GM12878 (cell line): ENCODE measurements around the gene KRT72. TPM values are rescaled to one million over a fixed set of nuclear protein-coding genes. Genes with fewer than 3 reads are reported as not detected.
A peak's percentile ranks its signal among the peaks of the same experiment; 100 is the strongest.

ENCODE experiments used
- ATAC-seq: fragments of 200-7000 bp; cut with Tn5 transposase; 3 replicates; pipeline ENCODE4 v1.9.1; 2020; ENCODE audit warnings: mild to moderate bottlenecking, moderate library complexity
- BruUV-seq: library from RNA; stranded (reverse); fragments of 400-500 nt; replicated peaks from 2 replicates; lab custom pipeline; 2021; lab: Mats Ljungman, UMichigan
- CTCF ChIA-PET: fragments of 300-600 bp; sonication (Branson Sonifier 250); formaldehyde crosslinking; extraction: SDS; loops from one replicate; lab custom pipeline; 2021; ENCODE audit warnings: inconsistent platforms; lab: Yijun Ruan, JAX
- POLR2A ChIA-PET: fragments of 350-600 bp; formaldehyde crosslinking; extraction: SDS; loops from one replicate; lab custom pipeline; 2021; ENCODE audit warnings: inconsistent platforms; lab: Charles Lee
- RAD21 ChIA-PET: fragments of 300-600 bp; sonication (Branson Sonifier 250); formaldehyde crosslinking; loops from one replicate; lab custom pipeline; 2023; ENCODE audit warnings: antibody characterized with exemption; ENCODE audit not compliant: unreplicated experiment; lab: Charles Lee
- SMC1A ChIA-PET: fragments of 300-600 bp; sonication (Branson Sonifier 250); formaldehyde crosslinking; loops from one replicate; lab custom pipeline; 2023; ENCODE audit not compliant: unreplicated experiment, uncharacterized antibody; lab: Charles Lee
- DNase-seq: peaks from one replicate; pipeline ENCODE4 v3.0.0-alpha.2; 2011; ENCODE audit warnings: low read depth, low spot score
- FAIRE-seq: peaks from 3 replicates; lab custom pipeline; 2011; peaks lifted over from hg19 to GRCh38; lab: Jason Lieb, UNC
- H2AFZ ChIP-seq: 2 replicates; pipeline ENCODE4 v1.6.0; 2011; ENCODE audit warnings: low read depth, low read length, control low read depth; ENCODE audit not compliant: control insufficient read depth
- H3K27ac ChIP-seq: 2 replicates; pipeline ENCODE4 v1.5.1; 2011; ENCODE audit warnings: control low read depth; ENCODE audit not compliant: control insufficient read depth, insufficient read depth
- H3K27me3 ChIP-seq, 2 experiments: replicated peaks in 1 of 2; 2 replicates each; pipeline versions ENCODE4 v1.6.0 to v1.6.1; 2011; ENCODE audit warnings: low read length in 1 of 2; ENCODE audit not compliant: control insufficient read depth in 2 of 2, insufficient read depth in 2 of 2
- H3K36me3 ChIP-seq, 2 experiments: 2 replicates each; pipeline ENCODE4 v1.5.1; 2011; ENCODE audit warnings: low read length in 1 of 2; ENCODE audit not compliant: control insufficient read depth in 2 of 2, insufficient read depth in 2 of 2
- H3K4me1 ChIP-seq: 2 replicates; pipeline ENCODE4 v1.6.1; 2011; ENCODE audit warnings: mild to moderate bottlenecking, low read length, moderate library complexity, mixed read lengths; ENCODE audit not compliant: control insufficient read depth, insufficient read depth
- H3K4me2 ChIP-seq: 2 replicates; pipeline ENCODE4 v1.6.0; 2011; ENCODE audit warnings: control low read depth; ENCODE audit not compliant: control insufficient read depth, insufficient read depth
- H3K4me3 ChIP-seq: fragments of 200-600 bp; sonication (generic); 2 replicates; pipeline ENCODE4 v1.5.1; 2016
- H3K79me2 ChIP-seq: 2 replicates; pipeline ENCODE4 v1.6.0; 2011; ENCODE audit warnings: low read length; ENCODE audit not compliant: control insufficient read depth, insufficient read depth
- H3K9ac ChIP-seq: 2 replicates; pipeline ENCODE4 v1.8.0; 2011; ENCODE audit warnings: low read length, control low read depth, mixed read lengths; ENCODE audit not compliant: control insufficient read depth, insufficient read depth
- H3K9me3 ChIP-seq: replicated peaks from 3 replicates; pipeline ENCODE4 v1.5.1; 2011; ENCODE audit warnings: mild to moderate bottlenecking, low read length; ENCODE audit not compliant: control insufficient read depth, insufficient read depth
- H4K20me1 ChIP-seq: 2 replicates; pipeline ENCODE4 v1.6.0; 2011; ENCODE audit not compliant: control insufficient read depth, insufficient read depth
- ESRRA ChIP-seq: IDR thresholded peaks from 2 replicates; pipeline ENCODE4 v1.6.1; 2012; ENCODE audit warnings: mild to moderate bottlenecking, low read length, improper control_type of control experiment
- IKZF2 ChIP-seq, 2 experiments: fragments of 450-650 bp; IDR thresholded peaks; 2 replicates each; pipeline ENCODE4 v1.6.1; 2017; ENCODE audit warnings: mild to moderate bottlenecking in 2 of 2, moderate library complexity in 2 of 2
- JUNB ChIP-seq: IDR thresholded peaks from 2 replicates; pipeline ENCODE4 v1.6.1; 2016; ENCODE audit warnings: antibody characterized with exemption, mild to moderate bottlenecking
- MEF2A ChIP-seq: IDR thresholded peaks from 2 replicates; pipeline ENCODE4 v1.6.1; 2011; ENCODE audit warnings: low read depth, mild to moderate bottlenecking, low read length, moderate library complexity; ENCODE audit not compliant: insufficient read depth
- MYC ChIP-seq: IDR thresholded peaks from 2 replicates; pipeline ENCODE4 v1.6.1; 2011; ENCODE audit warnings: mild to moderate bottlenecking, low read length, moderate library complexity, inconsistent platforms; ENCODE audit not compliant: insufficient read depth, insufficient replicate concordance, insufficient read length, severe bottlenecking
- SMC3 ChIP-seq: IDR thresholded peaks from 2 replicates; pipeline ENCODE4 v1.6.1; 2011; ENCODE audit warnings: low read length, improper control_type of control experiment, borderline replicate concordance
- SP1 ChIP-seq: IDR thresholded peaks from one replicate; pipeline ENCODE4 v1.6.1; 2011; ENCODE audit warnings: low read depth, low read length
- TARDBP ChIP-seq: IDR thresholded peaks from 2 replicates; pipeline ENCODE4 v1.6.1; 2016; ENCODE audit warnings: borderline replicate concordance
- YY1 ChIP-seq: IDR thresholded peaks from 2 replicates; pipeline ENCODE4 v1.6.1; 2011; ENCODE audit warnings: low read depth, mild to moderate bottlenecking, low read length
- WGBS: methylation state at CpG from one replicate; pipeline ENCODE4 v1.1.6; 2016; ENCODE audit warnings: low lambda C conversion rate; ENCODE audit not compliant: insufficient replicate concordance, insufficient coverage; ENCODE audit errors: missing lambda C conversion rate; 5-methylcytosine and 5-hydroxymethylcytosine counted together
- in situ Hi-C: fragments of 300-500 bp; cut with MboI; formaldehyde crosslinking; loops from 9 replicates; pipeline ENCODE4 v1.14.3; 2018; ENCODE audit warnings: mixed read lengths
- intact Hi-C: fragments of 100-400 bp; cut with micrococcal nuclease; formaldehyde crosslinking; loops from one replicate; pipeline ENCODE4 v1.14.2; 2022; ENCODE audit not compliant: unreplicated experiment
- polyA plus RNA-seq, 11 experiments: library from polyadenylated mRNA; depleted of rRNA in 4 of 11; unstranded in 6 of 11; stranded (reverse) in 5 of 11; fragments of >200 nt; fragmentation: Nextera tagmentation in 4 of 11; fragmentation: Illumina TruSeq in 1 of 11; extraction: Ambion mirVana in 4 of 11; extraction: Trizol in 1 of 11; gene quantifications; 1 replicate in 1 of 11; 2 replicates in 10 of 11; pipeline versions ENCODE4 v1.2.1 to v1.2.3, GENCODE V29; 2011 to 2016; ENCODE audit warnings: inconsistent platforms in 2 of 11, missing spikeins in 2 of 11, low read depth in 1 of 11
- total RNA-seq, 4 experiments: library from RNA; depleted of rRNA in 3 of 4; stranded (reverse); fragments of >200 nt in 3 of 4; fragmentation: Illumina TruSeq in 1 of 4; extraction: Trizol in 1 of 4; gene quantifications; 2 replicates each; pipeline versions ENCODE4 v1.2.1 to v1.2.3, GENCODE V29; 2013 to 2021
- TF ChIP-seq, protein P1 (sequence below): IDR thresholded peaks from 2 replicates; pipeline ENCODE4 v1.6.1; 2012; ENCODE audit warnings: low read depth, low read length, improper control_type of control experiment
- TF ChIP-seq, protein P2 (sequence below): fragments of 450-650 bp; formaldehyde crosslinking; IDR thresholded peaks from 2 replicates; pipeline ENCODE4 v1.4.0; 2020; ENCODE audit warnings: mild to moderate bottlenecking, moderate library complexity

The KRT72 gene
- total and polyA plus RNA-seq, 10 of the 15 experiments (the other 5 are each of a cell fraction or from before 2014, with no cell fraction given): not detected

DNA sequence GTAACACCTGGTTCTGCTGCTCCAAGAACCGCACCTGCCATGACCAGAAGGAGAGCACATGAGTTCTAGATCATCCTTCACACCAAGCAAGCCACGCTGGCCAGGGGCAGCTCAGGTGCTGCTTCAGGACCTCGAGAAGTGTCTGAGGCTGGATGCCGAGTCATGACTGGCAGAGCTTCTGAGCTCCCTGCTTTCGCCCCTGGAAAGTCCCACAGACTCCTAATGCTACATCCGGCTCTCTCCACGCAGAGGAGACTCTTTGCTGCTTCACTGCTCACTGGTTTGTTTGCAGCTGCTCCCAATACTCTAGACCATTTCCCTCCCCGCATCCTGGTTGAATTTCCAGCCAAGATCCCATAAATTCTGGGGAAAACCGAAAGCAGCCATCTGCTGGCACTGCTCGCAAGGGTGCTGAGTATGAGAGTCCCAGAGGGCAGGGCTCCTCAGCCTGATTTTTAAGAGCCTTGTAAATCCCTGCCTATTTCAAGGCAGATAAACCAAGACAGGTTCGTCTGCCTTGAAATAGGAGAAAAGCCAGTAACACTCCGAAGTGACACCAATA is 49.3 kb upstream of the KRT72 start:
- H4K20me1 ChIP-seq: no peaks in the 10 kb centered on the region; the same call in 1 of the 2 replicates
- no peak for FAIRE-seq
- no peak overlapping the region for H3K4me2 ChIP-seq
- BruUV-seq: no TSS peak
- in situ Hi-C loops: no loop called here
- intact Hi-C loops: no loop called here
- WGBS: 19% methylated on average over 12 of the region's 12 CpGs
- H3K27ac ChIP-seq: no peak overlapping the region
- TF ChIP-seq TARDBP (no peak), SMC3 (no peak), SP1 (no peak), MYC (no peak), ESRRA (no peak), IKZF2 (IDR thresholded peaks at IDR 0.05) (no peak), MEF2A (no peak), JUNB (no peak), YY1 (no peak)
- TF ChIP-seq, protein P1, sequence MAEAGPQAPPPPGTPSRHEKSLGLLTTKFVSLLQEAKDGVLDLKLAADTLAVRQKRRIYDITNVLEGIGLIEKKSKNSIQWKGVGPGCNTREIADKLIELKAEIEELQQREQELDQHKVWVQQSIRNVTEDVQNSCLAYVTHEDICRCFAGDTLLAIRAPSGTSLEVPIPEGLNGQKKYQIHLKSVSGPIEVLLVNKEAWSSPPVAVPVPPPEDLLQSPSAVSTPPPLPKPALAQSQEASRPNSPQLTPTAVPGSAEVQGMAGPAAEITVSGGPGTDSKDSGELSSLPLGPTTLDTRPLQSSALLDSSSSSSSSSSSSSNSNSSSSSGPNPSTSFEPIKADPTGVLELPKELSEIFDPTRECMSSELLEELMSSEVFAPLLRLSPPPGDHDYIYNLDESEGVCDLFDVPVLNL: no peak
- TF ChIP-seq, protein P2, sequence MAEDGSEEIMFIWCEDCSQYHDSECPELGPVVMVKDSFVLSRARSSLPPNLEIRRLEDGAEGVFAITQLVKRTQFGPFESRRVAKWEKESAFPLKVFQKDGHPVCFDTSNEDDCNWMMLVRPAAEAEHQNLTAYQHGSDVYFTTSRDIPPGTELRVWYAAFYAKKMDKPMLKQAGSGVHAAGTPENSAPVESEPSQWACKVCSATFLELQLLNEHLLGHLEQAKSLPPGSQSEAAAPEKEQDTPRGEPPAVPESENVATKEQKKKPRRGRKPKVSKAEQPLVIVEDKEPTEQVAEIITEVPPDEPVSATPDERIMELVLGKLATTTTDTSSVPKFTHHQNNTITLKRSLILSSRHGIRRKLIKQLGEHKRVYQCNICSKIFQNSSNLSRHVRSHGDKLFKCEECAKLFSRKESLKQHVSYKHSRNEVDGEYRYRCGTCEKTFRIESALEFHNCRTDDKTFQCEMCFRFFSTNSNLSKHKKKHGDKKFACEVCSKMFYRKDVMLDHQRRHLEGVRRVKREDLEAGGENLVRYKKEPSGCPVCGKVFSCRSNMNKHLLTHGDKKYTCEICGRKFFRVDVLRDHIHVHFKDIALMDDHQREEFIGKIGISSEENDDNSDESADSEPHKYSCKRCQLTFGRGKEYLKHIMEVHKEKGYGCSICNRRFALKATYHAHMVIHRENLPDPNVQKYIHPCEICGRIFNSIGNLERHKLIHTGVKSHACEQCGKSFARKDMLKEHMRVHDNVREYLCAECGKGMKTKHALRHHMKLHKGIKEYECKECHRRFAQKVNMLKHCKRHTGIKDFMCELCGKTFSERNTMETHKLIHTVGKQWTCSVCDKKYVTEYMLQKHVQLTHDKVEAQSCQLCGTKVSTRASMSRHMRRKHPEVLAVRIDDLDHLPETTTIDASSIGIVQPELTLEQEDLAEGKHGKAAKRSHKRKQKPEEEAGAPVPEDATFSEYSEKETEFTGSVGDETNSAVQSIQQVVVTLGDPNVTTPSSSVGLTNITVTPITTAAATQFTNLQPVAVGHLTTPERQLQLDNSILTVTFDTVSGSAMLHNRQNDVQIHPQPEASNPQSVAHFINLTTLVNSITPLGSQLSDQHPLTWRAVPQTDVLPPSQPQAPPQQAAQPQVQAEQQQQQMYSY (CRISPR knock-in tag): no peak
- no peak overlapping the region for H3K9ac ChIP-seq
- H3K79me2 ChIP-seq: no peaks in the 10 kb centered on the region
- RAD21 ChIA-PET: no interaction called here
- no peak overlapping the region for H2AFZ ChIP-seq
- CTCF ChIA-PET: interaction anchor here (0.8 kb wide), 1 partner anchor 230 kb away, joined by 5 read pairs; no protein-coding TSS in a partner anchor
- no peak overlapping the region for H3K4me3 ChIP-seq
- no peaks in the 10 kb centered on the region for H3K9me3 ChIP-seq
- H3K27me3 ChIP-seq: peaks cover 3% of the 10 kb centered on the region in 2 experiments; a peak in 2 of 4 replicates
- POLR2A ChIA-PET: no interaction called here
- no peaks in the 10 kb centered on the region for H3K4me1 ChIP-seq
- SMC1A ChIA-PET: no interaction called here
- no peaks in the 10 kb centered on the region for H3K36me3 ChIP-seq
- no peak for DNase-seq
- ATAC-seq: peak; percentile 63
